NCI-H510A (cell line): Measurements from ENCODE around the gene GNB1.
"Not testable (repeated sequence)": the region's sequence is repeated elsewhere in the genome, so short reads cannot be mapped to it uniquely, and the experiment has no call there.

ENCODE experiments used
- DNase-seq: peaks from one replicate; lab custom pipeline; 2025; lab: John Stamatoyannopoulos, UW

The GNB1 gene

DNA sequence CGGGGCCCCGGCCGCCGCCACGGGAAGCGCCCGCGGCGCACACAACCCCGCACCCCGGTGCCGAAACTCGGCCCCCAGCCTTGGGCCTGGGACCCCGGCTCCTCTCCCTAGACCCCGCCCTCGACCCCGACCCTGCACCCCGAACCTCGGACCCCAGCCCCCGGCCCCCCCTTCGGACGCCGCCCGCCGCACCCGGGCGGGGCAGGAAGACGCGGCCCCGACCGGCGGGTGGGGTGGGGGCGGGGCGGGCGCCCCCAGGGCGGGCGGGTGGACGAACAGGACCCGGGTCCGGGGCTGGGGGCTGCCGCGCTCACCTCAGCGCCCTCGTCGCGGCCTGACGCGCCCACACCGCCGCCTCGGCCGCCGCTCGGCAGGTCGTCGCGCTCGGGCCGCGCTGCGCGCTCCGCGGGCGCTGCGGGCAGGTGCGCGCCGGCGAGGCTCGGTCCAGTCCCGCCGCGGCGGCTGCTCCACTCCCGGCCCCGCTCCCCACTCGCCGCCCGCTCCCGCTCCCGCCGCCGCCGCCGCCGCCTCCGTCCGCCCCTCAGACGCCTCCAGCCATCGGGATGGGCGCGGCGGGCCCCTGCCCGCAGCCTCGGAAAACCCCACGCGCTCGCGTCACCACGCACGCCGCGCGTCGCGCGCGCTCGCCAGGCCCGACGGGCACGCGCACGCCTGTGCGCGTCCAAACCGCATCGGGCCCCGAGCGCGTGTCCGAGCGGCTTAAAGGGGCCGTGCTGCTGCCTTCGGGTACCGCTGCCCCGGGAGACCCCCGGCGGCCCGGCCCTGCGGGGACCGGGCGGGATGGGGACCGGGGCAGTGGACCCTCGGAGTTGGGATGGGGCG, at the start of gene GNB1:
Gene GNB1, minus strand, starts transcription at position 582 of the 843 bp plus-strand sequence. CDS start 65,634 bp downstream, outside the sequence.
- DNase-seq: peak; percentile 99

DNA sequence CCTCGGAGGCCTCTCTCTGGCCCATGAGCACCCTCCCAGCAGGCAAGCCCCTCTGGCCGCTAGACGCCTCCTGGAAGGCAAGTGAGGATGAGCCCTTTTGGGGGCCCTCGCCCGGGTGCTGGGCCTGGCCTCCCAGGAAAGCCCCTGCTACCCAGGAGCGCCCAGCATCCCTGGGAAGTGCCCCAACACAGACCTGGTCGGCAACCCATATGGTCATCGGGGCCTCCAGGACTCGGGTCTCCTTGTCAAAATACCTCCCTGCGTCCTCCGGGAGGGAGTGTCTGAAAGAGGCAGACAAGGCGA, 49.2 kb upstream of the GNB1 start:
- DNase-seq: no peak

DNA sequence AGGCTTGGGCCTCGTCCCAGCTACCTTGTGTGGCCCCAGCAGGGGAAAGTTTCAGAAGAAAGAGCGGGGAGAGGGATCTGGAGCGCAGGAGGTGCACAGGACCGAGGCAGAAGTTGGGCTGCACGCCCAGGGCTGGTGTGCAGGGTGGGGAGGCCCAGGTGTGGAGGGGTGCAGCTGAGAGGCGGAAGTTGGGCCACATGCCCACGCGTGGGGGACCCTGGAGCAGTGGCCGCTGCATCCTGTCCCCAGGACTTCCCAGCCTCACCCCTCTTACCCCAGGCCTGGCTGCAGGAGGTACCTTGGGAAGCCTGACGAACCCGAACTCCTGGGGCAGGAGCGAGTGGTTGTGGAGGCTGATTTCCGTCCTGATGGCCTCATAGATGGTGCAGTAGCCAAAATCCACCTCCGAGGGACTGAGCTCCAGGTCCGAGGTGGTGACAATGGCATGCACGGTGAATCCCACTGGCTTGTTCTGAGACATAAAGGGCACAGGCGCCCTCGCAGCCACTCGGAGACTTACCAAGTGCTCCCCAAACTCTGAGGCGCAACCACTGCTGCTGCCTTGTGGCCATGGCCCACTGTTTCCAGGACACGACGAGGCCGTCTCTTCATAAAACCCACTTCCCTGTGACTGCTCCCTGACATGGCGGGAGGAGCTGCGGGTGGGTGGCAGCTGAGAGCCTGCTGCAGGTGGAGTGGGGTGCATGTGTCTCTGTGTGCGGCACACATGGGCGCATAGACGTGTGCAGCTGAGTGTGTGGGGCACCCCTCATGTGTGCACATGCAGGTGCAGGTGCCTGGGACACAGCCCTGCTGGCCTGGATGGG, 48.6 kb upstream of the GNB1 start:
- no peak for DNase-seq

DNA sequence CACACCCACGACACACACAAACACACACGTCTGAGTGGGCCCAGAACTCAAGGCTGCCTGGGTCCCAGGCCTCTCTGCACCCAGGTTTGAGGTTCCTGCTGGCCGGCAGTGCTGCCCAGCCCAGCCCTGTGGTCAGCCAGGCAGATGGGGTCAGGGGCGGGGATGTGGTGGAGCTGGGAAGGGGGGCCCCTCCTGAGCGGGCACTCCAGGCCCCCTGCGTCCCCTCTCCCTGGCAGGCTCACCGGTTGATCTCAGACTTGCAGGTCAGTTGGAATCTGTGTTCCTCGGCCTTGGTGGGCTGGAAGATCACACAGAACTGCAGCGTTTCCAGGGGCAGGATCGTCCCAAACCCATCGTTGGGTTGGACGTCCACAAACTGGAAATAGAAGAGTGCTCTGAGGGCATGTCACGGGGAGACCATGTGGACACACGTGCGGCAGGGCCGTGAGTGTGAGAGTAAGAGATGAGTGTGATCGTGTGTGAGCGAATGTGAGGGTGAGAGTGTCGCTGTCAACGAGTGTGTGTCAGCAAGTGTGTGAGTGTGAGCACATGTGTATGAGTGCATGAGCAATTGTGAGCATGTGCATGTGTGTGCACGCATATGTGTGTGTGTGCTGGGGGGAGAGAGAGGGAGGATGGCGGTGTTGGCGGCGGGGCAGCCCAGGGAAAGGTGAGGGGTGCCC, 47.9 kb upstream of the GNB1 start:
- DNase-seq: no peak

DNA sequence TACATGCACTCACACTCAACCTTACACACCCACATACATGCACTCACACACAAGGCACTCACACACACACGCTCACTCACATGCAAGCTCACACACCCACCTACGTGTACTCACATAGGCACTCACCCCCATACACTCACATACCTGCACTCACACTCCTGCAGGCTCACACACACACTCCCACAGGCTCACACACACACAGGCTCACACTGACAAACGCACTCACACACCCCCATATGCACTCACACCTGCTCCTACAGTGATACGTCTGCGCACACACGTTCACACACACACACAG, 47.3 kb upstream of the GNB1 start:
- no peak for DNase-seq

DNA sequence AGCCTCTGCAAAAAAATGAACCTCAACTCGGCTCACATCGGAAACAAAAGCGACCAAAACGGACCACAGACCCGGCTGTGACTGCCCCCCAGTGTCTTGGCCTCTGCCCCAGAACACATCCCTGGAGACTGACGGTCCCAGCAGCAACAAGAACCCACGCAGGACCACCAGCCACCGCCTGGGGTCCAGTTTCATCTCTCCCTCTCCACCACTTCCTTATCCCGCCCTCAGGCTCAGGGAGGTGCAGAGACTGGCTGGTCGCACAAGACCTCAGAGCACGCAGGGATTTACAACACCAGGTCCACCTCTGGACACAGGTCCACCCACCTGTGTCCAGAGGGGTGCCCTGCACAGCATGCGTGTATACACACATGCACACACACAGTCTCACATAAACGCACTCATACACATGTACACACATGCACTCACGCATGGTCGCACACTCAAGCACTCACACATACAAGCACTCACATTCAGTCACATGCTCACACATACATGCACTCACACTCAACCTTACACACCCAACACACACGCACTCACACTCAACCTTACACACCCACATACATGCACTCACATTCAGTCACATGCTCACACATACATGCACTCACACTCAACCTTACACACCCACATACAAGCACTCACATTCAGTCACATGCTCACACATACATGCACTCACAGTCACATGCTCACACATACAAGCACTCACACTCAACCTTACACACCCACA, 46.8 kb upstream of the GNB1 start:
- no peak for DNase-seq

DNA sequence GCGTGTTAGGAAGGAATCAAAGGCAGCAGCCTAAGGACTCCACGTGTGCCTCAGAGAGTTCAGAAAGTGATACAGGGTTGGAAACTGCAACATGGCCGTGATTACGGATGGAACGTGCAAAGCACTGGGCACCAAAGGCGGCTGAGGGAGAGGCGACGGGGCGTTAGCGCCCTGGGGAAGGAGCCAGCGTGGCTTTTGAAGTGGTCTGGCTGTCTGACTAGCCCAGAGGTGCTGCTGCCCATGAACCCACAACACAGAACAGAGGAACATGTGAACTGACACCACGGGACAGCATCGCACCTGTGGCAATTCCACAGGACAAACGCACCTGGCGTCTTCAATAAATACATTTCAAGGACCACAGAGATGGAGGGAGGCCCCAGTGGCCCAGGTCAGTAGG, 46.2 kb upstream of the GNB1 start:
- no peak for DNase-seq

DNA sequence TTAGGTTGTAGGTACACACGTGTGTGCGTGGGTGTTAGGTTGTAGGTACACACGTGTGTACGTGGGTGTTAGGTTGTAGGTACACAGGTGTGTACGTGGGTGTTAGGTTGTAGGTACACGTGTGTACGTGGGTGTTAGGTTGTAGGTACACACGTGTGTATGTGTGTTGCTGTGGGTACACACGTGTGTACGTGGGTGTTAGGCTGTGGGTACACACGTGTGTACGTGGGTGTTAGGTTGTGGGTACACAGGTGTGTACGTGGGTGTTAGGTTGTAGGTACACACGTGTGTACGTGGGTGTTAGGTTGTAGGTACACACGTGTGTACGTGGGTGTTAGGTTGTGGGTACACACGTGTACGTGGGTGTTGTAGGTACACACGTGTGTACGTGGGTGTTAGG, 44.0 kb upstream of the GNB1 start:
- not testable (repeated sequence) for DNase-seq

DNA sequence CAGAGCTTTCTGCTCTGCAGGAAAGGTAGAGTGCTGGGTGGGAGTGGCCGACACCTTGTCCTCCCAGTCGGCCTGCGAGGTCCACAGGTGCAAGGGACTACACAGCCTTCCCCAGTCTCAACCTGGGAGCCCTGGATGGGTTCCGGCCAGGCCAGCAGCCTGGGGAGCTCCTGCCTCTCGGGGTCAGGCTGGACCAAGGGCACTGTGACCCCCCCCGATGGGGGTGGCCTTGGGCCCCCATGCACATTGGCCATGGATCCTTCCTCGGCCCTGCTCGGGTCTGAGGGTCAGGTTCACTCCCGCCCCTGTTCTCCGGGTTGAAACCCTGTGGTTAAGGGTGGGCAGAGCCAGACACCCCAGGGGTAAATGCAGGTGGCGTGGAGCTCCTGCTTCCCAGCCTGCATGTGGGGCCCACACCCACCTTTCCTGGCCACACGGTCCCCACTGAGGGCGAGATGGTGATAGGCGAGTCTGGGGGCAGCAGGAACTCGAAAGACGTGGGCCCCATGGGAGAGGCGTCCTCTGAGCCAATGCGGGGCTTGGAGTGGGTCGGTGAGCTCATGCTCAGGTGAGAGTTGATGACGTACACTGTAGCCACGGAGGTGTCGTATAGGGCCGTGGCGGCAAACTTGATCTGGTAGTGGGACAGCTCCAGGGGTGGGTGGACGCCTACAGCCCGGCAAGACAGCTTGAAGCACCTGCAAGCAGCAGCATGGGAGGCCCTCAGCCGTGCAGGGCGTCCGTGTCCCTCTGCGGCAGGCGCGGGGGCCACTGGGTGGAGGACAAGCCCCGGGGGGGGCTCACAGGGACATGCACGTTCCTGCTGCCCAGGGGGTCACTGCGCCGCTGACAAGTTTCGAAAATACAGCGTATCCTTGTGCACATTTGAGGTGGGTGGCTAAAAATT, 39.0 kb upstream of the GNB1 start:
- DNase-seq: no peak

DNA sequence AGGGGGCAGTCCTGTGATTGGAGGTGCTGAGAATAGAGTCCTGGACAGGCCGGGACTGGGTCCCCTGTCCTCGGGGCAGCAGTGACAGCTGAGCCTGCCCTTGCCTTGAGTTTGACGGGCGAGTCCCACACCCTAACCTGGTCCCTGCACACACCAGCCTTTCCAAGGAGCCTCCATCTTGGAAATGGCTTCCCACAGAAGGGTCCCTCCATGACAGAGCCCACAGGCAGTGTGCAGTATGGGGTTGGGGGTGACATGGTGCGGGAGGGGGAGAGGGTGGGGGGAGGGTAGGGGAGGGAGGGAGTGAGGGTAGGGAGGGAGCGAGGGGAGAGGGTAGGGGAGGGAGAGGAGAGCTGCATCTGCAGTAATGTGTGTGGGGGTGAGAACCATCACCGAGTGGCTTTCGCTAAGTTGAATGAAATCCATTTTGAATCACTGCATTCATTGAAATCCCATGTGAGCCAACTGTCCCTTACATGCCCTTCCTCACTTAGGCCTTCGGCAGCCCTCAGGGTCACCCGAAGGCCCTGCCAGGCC, 38.3 kb upstream of the GNB1 start:
- DNase-seq: no peak

DNA sequence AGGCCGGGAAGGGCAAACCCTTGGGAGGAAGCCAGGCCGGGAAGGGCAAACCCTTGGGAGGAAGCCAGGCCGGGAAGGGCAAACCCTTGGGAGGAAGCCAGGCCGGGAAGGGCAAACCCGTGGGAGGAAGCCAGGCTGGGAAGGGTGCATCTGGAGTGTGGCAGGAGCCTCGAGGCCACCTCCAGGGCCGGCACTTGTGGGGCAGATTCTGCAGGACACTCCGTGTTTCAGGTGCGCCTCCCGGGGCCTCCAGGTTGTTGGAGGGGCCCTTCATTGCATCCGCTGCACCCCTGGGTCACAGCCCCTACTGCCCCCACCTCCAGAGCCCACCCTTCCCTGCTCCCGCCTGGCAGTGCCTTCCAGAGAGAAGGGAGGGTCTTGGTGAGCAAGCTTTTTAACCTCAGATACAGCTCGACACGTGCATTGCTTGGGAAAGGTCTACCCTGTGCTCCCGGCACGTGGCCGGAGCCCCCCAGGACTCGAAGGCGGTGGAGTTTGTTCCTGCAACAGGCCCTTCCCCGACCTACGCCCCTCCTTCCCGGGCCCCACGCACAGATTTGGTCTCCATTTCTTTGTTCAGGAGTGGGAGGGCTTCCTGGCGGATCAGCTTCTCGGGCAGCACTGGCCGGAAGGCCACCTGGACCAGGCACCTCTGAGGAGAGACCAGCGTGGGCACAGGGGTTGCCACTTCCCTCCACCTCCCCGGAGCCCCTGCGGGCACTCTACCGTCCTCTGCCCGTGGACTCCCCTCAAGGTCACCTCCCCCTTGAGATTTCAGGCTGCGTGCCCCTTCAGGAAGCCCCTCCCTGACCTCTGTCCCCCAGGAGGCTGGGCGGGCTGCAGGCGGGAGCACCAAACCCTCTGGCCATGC, 37.6 kb upstream of the GNB1 start:
- DNase-seq: no peak

DNA sequence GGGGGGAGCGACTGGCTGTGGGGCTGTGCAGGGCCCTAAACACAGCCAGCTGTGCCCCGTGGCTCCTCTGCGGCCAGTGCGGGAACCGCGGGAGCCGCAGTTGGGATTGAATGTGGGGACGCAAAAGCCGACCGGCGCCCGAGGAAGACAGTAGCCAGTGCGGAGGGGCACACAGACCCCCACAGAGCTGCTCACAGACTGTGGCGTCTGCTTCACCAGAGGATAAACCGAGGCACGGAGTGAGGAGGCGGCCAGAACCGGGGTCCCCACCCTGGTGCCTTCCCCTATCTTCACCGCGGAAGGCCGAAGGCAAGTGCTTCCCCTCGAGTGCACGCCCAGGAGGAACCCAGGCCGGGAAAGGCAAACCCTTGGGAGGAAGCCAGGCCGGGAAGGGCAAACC, 36.9 kb upstream of the GNB1 start:
- DNase-seq: no peak

DNA sequence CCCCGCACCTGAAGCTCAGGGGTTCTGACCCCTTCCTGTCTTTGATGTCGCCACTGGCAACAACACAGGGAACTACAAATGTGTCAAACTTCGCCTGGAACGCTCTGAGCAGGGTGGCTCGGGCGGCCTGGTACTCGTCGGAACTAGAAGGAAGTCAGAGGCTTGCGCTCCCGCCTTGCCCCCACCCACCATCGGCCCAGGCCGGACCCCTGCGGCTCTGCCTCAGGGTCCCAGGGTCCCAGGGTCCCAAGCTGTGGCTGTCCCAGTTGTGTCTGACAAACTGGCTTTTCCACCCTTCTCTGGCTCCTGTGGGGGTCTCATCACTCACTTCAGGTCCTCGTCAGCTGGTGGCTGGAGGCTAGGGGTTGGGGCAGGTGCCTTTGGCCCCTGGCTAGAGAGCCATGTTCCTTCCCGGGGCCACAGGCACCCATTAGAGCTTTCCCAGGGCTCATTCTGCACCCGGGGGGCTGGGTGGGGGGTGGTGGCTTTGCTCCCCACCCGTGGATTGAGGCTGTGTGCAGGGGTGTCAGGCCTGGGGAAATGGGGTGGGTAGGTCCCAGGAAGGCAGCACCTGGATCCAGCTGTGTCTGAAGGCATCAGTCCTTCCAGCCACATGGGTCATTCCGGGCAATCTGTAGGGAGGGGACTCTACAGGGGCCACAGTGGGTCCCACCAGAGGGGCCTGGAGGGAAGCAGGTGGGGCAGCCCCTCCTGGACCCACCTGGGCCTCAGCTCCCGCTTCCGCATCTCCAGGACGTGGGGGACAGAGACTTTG, 36.2 kb upstream of the GNB1 start:
- DNase-seq: no peak

DNA sequence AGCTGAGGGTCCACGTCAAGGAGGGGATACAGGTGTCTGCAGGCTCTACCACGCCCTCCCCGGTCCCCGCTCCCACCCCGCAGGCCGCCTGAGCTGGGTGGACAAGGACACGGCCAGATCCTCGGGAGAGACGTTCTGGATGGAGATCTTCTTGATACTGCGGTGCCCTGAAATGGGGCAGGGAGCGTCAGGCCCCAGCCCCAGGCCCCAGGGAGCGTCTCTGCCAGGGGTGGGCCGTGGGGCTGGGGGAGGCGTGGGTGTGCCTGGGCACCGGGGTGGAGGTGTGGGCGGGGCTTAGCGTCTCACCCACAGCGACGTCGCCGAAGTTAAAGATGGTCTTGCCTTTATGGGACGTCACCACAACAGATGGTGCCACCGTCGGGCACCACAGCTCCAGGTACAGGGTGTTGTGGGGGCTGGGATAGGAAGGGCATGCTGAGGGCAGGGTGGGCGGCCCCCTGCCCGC, 35.5 kb upstream of the GNB1 start:
- DNase-seq: no peak

DNA sequence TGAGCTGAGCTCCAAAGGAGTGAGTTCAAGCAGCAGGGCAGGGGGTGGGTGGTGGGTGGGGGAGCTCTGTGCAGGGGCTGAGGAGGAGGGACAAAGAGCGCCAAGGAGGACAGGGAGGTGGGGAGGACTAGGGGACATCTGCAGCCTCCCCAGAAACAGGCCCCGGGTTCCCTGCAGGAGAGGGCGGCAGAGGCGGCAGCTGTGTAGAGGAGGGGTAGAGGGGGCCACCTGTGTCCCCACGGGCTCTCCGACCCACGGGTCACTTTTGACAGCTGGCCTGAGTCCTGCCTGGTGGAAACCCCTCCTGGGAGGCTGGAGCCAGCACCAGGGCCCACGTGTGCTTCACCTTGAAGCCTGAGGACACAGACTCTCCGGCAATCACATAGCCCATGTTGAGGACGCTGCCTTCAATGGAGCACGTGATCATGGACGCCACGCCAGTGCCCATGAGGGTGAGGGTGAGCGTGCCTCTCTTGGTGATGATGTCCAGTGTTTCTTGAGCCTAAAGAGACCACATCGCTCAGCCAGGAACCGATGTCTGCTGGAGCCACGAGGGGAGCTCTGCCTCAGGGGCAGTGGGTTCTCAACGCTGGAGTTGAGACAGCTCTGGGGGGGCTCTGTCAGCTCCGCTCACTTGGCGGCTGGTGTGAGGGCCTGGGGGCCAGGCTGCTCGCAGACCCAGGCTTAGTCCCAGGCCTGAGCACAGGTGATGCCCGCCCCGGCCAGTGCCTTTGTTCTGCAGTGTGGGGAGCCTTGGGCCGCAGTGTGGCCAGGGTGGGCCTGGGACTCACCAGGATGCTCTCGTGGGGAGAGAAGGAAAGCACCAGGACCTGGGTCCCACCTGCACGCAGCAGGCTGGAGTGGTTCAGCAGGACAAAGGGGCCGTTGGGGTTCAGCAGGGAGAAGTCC, 34.8 kb upstream of the GNB1 start:
- DNase-seq: no peak

DNA sequence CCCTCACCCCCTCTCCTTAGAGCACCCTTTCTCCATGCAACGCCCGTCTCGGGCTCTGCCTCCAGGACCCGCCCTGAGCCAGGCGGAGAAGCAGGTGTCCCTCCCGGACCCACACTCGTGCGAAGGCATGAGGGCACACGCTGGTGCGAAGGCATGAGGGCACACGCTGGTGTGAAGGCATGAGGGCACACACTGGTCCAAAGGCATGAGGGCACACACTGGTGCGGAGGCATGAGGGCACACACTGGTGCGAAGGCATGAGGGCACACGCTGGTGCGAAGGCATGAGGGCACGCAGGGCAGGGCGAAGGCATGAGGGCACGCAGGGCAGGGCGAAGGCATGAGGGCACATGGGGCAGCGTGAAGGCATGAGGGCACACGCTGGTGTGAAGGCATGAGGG, 34.0 kb upstream of the GNB1 start:
- no peak for DNase-seq

DNA sequence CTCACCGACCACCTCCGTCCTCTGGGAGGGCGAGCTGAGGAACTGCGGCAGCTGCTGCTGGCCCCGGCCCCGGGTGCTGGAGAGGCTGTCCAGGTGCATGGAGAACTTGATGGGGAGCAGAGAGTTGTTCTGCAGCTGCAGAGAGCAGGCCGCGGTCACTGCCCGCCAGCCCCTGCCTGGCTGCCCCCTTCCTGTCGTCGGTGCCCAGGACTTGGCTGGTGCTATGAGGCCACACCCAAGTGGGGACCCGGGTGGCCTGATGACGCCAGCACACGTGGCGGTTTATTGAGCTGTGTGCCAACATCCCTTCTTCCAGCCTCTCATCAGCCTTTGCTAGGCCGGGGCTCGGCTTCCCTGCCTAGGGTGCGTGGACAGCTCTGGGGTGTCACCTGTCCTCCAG, 33.5 kb upstream of the GNB1 start:
- DNase-seq: no peak
